SK-N-MC (cell line): ENCODE results near the gene GRK3.
"Not testable (repeated sequence)": the region's sequence is repeated elsewhere in the genome, so short reads cannot be mapped to it uniquely, and the experiment has no call there.

Experiments used
- DNase-seq: peaks from one replicate; pipeline ENCODE4 v3.0.0-alpha.2; 2011; ENCODE audit warnings: low read depth, low spot score
- H3K27ac ChIP-seq: fragments of 200-600 bp; sonication (generic); 2 replicates; pipeline ENCODE4 v1.5.1; 2016; ENCODE audit warnings: mixed run types
- H3K36me3 ChIP-seq: fragments of 200-600 bp; sonication (generic); 2 replicates; pipeline ENCODE4 v1.6.1; 2017; ENCODE audit warnings: antibody characterized with exemption, low read length, mixed read lengths; ENCODE audit not compliant: insufficient read depth
- H3K4me3 ChIP-seq: fragments of 200-600 bp; sonication (generic); 2 replicates; pipeline ENCODE4 v1.5.1; 2016
- H3K9ac ChIP-seq: fragments of 200-600 bp; sonication (generic); 2 replicates; pipeline ENCODE4 v1.8.0; 2017; ENCODE audit warnings: mixed run types, mixed read lengths; ENCODE audit not compliant: insufficient read length
- H3K9me3 ChIP-seq: fragments of 200-600 bp; sonication (generic); 2 replicates; pipeline ENCODE4 v1.6.1; 2017; ENCODE audit warnings: low read depth, mild to moderate bottlenecking, antibody characterized with exemption, low read length, moderate library complexity, mixed read lengths
- EZH2 ChIP-seq: fragments of 200-600 bp; sonication (generic); IDR thresholded peaks from one replicate; pipeline ENCODE4 v1.6.1; 2017; ENCODE audit warnings: antibody characterized with exemption
- FOXP2 ChIP-seq: optimal IDR thresholded peaks from 2 replicates; pipeline ENCODE3; 2011; ENCODE audit warnings: mild to moderate bottlenecking, moderate library complexity; ENCODE audit not compliant: insufficient read depth; ENCODE audit errors: extremely low read length, control extremely low read depth
- POLR2AphosphoS5 ChIP-seq: IDR thresholded peaks from 2 replicates; pipeline ENCODE4 v1.6.1; 2012; ENCODE audit warnings: mild to moderate bottlenecking, low read depth, low read length, borderline replicate concordance

GRK3 gene

DNA sequence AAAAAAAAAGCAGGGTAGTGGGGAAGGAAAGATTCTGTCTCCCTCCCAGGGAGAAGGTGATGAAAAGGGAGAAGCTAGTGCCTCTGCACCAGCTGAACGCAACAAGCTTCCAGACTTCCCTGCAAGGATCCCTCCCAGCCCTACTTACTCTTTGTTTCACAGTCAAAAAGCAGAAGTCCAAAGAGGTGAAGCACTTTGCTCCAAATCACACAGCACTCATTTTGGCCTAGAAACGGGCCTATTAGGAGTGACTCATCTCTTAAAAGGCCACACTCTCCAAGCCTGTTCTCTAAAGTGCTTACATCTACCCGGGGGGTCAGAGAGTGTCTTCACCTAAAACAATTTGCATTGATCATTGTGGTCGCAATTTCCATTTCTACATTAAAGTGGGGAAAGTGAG, 17.7 kb upstream of the GRK3 start:
- TF ChIP-seq EZH2: no peak
- no peak for TF ChIP-seq FOXP2
- no peak for TF ChIP-seq POLR2AphosphoS5
- Histone ChIP-seq H3K9me3 (no peaks in the 10 kb centered on the region), H3K36me3 (no peaks in the 10 kb centered on the region), H3K27ac (no peak overlapping the region), H3K9ac (no peak overlapping the region), H3K4me3 (no peak overlapping the region)
- DNase-seq: no peak

DNA sequence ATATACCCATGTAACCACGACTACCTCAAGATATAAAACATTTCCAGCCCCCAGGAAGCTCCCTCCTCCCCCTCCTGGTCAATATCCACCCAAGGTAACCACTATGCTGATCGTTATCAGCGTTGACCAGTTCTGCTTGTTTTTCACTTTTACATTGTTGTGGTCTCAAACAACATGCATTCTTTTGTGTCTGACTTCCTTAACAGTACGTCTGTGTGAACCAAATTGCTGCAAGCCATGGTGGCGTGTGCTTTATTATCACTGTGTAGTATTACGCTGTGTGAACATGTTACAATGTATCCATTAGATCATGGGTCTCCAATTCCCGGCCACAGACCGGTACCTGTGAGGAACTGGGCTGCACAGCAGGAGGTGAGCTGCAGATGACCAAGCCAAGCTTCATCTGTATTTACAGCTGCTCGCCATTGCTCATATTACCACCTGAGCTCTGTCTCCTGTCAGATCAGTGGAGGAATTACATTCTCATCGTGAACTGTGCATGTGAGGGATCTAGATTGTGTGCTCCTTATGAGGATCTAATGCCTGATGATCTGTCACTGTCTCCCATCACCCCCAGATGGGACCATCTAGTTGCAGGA, 15.5 kb upstream of the GRK3 start:
- TF ChIP-seq FOXP2: no peak
- TF ChIP-seq POLR2AphosphoS5: no peak
- TF ChIP-seq EZH2: no peak

DNA sequence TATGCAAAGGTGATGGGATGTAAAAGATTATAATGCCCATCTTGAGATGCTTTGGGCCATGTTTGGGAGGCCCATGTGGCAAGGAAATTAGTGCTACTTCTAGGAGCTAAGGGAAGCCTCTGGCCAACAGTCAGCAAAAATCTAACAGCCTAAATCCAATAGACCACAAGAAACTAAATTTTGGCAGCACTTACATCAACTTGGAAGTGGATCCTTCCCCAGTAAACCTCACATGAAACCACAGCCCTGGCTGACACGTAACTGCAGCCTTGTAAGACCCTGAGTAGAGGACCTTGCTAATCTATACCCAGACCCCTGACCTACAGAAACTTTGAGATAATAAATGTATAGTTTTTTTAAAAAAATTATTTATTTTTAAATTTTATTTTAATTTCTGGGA, 13.1 kb upstream of the GRK3 start:
- Histone ChIP-seq H3K27ac (no peak overlapping the region), H3K9ac (no peak overlapping the region), H3K9me3 (no peaks in the 10 kb centered on the region), H3K36me3 (no peaks in the 10 kb centered on the region), H3K4me3 (no peak overlapping the region)
- TF ChIP-seq POLR2AphosphoS5 (no peak), FOXP2 (no peak)
- DNase-seq: no peak

More for the DNA sequence above, 15.5 kb upstream of the GRK3 start:
- Histone ChIP-seq H3K9ac (no peak overlapping the region), H3K36me3 (no peaks in the 10 kb centered on the region), H3K27ac (no peak overlapping the region), H3K9me3 (no peaks in the 10 kb centered on the region), H3K4me3 (no peak overlapping the region)
- no peak for DNase-seq

DNA sequence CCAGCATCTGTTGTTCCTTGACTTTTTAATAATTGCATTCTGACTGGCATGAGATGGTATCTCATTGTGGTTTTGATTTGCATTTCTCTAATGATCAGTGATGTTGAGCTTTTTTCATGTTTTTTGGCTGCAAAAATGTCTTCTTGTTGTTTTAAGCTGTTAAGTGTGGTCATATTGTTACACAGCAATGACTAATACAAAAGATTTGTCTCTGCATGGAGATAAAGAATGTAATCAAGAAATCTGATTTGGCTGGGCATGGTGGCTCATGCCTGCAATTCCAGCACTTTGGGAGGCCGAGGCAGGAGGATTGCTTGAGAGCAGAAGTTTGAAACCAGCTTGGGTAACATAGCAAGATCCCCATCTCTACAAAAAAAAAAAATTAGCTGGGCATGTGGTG, 12.1 kb upstream of the GRK3 start:
- not testable (repeated sequence) for H3K9me3 ChIP-seq, DNase-seq, H3K36me3 ChIP-seq, H3K27ac ChIP-seq, H3K9ac ChIP-seq, H3K4me3 ChIP-seq

DNA sequence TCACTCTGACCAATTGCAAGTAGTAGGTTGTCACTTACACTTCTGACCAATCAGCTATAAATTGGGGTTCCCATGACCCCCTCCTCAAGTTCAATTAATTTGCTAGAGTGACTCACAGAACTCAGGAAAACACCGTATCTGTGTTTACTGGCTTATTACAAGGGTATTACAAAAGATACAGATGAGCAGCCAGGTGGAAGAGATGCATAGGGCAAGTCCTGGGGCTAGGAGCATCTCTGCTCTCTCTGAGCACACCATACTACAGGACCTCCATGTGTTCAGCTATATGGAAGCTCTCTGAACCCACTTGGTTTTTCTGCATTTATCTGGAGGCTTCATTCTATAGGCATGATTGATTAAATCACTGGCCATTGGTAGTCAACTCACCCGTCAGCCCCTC, 11.3 kb upstream of the GRK3 start:
- Histone ChIP-seq H3K9ac (no peak overlapping the region), H3K27ac (no peak overlapping the region), H3K36me3 (no peaks in the 10 kb centered on the region), H3K9me3 (no peaks in the 10 kb centered on the region), H3K4me3 (no peak overlapping the region)
- no peak for TF ChIP-seq FOXP2
- no peak for TF ChIP-seq EZH2
- no peak for TF ChIP-seq POLR2AphosphoS5
- no peak for DNase-seq

DNA sequence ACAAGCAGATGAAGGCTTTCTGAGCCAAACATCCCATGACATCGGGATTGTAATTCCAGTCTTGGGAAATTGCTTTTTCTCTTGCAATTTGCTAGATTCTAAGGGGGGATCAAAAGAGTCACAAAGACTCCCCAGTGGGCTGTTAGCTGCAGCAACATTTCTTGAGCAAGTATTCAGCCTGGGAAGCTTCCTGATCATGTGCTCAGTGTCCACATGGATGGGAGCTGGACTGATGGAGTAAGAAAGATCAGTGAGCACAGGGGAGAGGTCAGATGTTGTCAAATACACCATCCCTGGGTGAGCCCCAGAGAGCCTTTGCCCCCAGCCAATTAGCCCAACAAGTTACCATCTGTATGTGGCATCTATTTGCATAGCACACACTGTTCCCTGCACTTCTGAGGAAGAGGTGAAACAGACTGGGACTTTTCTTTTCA, 10.2 kb upstream of the GRK3 start:
- no peak for DNase-seq
- Histone ChIP-seq H3K27ac (no peak overlapping the region), H3K4me3 (no peak overlapping the region), H3K9me3 (no peaks in the 10 kb centered on the region), H3K9ac (no peak overlapping the region), H3K36me3 (no peaks in the 10 kb centered on the region)
- TF ChIP-seq FOXP2: no peak
- no peak for TF ChIP-seq POLR2AphosphoS5
- TF ChIP-seq EZH2: no peak

DNA sequence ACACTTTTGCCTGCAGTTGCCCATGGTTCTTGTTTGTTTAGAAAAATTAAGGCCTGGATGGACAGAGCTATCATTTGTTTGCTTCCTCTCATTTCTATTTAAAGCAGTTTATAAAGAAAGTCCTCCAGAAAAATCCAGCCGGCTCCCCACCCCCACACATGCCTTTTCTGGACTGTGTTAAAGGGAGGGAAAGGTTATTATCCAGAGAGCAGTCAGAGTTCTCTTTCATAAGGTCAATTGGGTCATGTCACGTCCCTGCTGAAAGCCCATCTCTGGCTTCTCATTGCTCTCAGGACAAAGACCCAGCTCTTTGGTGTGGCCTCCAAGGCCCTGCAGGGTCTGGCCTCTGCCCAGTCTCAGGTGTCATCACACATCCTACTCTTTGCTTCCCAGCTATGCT, 9.8 kb upstream of the GRK3 start:
- Histone ChIP-seq H3K4me3 (no peak overlapping the region), H3K9me3 (no peaks in the 10 kb centered on the region), H3K27ac (no peak overlapping the region), H3K9ac (no peak overlapping the region), H3K36me3 (no peaks in the 10 kb centered on the region)
- no peak for TF ChIP-seq FOXP2
- TF ChIP-seq EZH2: no peak
- no peak for TF ChIP-seq POLR2AphosphoS5
- DNase-seq: no peak

DNA sequence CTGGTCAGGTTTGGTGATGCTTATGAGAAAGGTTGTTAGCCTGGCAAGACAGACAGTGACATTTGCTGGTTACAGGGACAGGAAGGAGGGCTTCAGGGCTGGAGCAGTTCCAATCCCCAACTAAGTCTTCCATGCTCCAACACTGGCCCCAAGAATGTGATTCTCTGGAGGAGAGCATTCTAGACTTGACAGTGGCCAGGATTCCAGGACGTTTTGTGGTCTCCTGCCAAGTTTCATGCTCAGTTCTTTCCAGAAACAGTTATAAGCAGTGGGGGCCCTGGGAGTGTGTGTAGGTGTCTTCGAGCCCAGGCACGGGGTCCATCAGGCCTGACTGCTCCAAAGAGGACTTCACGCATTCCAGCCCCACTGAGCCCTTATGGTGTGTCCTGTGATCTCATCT, 8.9 kb upstream of the GRK3 start:
- Histone ChIP-seq H3K27ac (no peak overlapping the region), H3K36me3 (no peaks in the 10 kb centered on the region), H3K9ac (no peak overlapping the region), H3K4me3 (no peak overlapping the region), H3K9me3 (no peaks in the 10 kb centered on the region)
- no peak for DNase-seq
- TF ChIP-seq EZH2 (no peak), FOXP2 (no peak), POLR2AphosphoS5 (no peak)

DNA sequence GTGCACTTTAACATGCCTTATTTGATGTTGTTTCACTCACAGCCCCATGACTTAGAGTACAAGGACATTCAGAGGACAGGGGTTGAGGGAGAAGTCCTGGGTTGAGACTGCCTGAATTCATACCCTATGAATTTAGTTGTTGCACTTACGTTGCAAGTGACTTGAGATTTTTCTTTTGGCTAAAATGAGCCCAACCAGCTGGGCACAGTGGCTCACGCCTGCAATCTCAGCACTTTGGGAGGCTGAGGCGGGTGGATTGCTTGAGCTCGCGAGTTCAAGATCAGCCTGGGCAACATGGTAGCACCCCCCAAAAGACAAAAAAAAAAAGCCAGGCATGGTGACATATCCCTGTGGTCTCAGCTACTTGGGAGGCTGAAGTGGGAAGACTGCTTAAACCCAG, 7.3 kb upstream of the GRK3 start:
- no peak overlapping the region for H3K4me3 ChIP-seq
- no peak for TF ChIP-seq FOXP2
- no peak for TF ChIP-seq POLR2AphosphoS5
- TF ChIP-seq EZH2: no peak
- H3K27ac ChIP-seq: no peak overlapping the region
- H3K9me3 ChIP-seq: no peaks in the 10 kb centered on the region
- DNase-seq: no peak
- H3K36me3 ChIP-seq: no peaks in the 10 kb centered on the region
- no peak overlapping the region for H3K9ac ChIP-seq
